MM.1S (cell line): ENCODE data around the gene INPP4B.

ENCODE experiments used
- DNase-seq: peaks from one replicate; pipeline ENCODE4 v3.0.0-alpha.2; 2015
- H2AFZ ChIP-seq: fragments of 300-600 bp; sonication (generic); 2 replicates; pipeline ENCODE4 v1.6.0; 2016; ENCODE audit warnings: antibody characterized with exemption, low read length
- H3F3A ChIP-seq: fragments of 300-600 bp; sonication (generic); 2 replicates; pipeline ENCODE4 v1.6.1; 2016; ENCODE audit warnings: mild to moderate bottlenecking, antibody characterized with exemption, low read length, moderate library complexity, mixed read lengths; ENCODE audit not compliant: insufficient read depth
- H3K27ac ChIP-seq: fragments of 300-600 bp; sonication (generic); 2 replicates; pipeline ENCODE4 v1.5.1; 2016; ENCODE audit warnings: mild to moderate bottlenecking, low read length
- H3K27me3 ChIP-seq: fragments of 300-600 bp; sonication (generic); replicated peaks from 2 replicates; pipeline ENCODE4 v1.6.0; 2016; ENCODE audit warnings: low read length; ENCODE audit not compliant: insufficient read depth
- H3K36me3 ChIP-seq: fragments of 300-600 bp; sonication (generic); replicated peaks from 2 replicates; pipeline ENCODE4 v1.6.1; 2016; ENCODE audit warnings: mild to moderate bottlenecking, low read length, mixed read lengths; ENCODE audit not compliant: insufficient read depth
- H3K4me1 ChIP-seq: fragments of 300-600 bp; sonication (generic); 2 replicates; pipeline ENCODE4 v1.6.1; 2016; ENCODE audit warnings: low read length, mixed read lengths
- H3K4me2 ChIP-seq: fragments of 300-600 bp; sonication (generic); 2 replicates; pipeline ENCODE4 v1.6.0; 2016; ENCODE audit warnings: low read depth, low read length
- H3K4me3 ChIP-seq: fragments of 300-600 bp; sonication (generic); 2 replicates; pipeline ENCODE4 v1.5.1; 2016; ENCODE audit warnings: low read length, mixed read lengths
- H3K79me2 ChIP-seq: fragments of 300-600 bp; sonication (generic); 2 replicates; pipeline ENCODE4 v1.6.1; 2016; ENCODE audit warnings: mixed run types, low read length, mixed read lengths
- H3K9ac ChIP-seq: fragments of 300-600 bp; sonication (generic); 2 replicates; pipeline ENCODE4 v1.6.1; 2016; ENCODE audit warnings: low read length, mixed read lengths
- H3K9me2 ChIP-seq: fragments of 300-600 bp; sonication (generic); replicated peaks from 2 replicates; pipeline ENCODE4 v1.6.1; 2016; ENCODE audit warnings: mild to moderate bottlenecking, low read length, mixed read lengths; ENCODE audit not compliant: insufficient read depth
- H3K9me3 ChIP-seq: fragments of 300-600 bp; sonication (generic); replicated peaks from 2 replicates; pipeline ENCODE4 v1.6.1; 2016; ENCODE audit warnings: mild to moderate bottlenecking, low read length, mixed read lengths; ENCODE audit not compliant: insufficient read depth
- H4K20me1 ChIP-seq: fragments of 300-600 bp; sonication (generic); 2 replicates; pipeline ENCODE4 v1.6.1; 2016; ENCODE audit warnings: mild to moderate bottlenecking, low read length, moderate library complexity, mixed read lengths; ENCODE audit not compliant: insufficient read depth
- EZH2 ChIP-seq: fragments of 300-600 bp; sonication (generic); optimal IDR thresholded peaks from 2 replicates; pipeline ENCODE3; 2017; ENCODE audit warnings: low read depth, mild to moderate bottlenecking, antibody characterized with exemption, low read length, mixed read lengths
- EZH2phosphoT487 ChIP-seq: fragments of 300-600 bp; sonication (generic); IDR thresholded peaks from 2 replicates; pipeline ENCODE4 v1.6.1; 2018; ENCODE audit warnings: antibody characterized with exemption, low read length
- TF ChIP-seq, protein P1 (sequence below): fragments of 300-600 bp; sonication (generic); IDR thresholded peaks from 2 replicates; pipeline ENCODE4 v1.5.1; 2016; ENCODE audit warnings: antibody characterized with exemption, low read length, mixed read lengths

Gene INPP4B

DNA sequence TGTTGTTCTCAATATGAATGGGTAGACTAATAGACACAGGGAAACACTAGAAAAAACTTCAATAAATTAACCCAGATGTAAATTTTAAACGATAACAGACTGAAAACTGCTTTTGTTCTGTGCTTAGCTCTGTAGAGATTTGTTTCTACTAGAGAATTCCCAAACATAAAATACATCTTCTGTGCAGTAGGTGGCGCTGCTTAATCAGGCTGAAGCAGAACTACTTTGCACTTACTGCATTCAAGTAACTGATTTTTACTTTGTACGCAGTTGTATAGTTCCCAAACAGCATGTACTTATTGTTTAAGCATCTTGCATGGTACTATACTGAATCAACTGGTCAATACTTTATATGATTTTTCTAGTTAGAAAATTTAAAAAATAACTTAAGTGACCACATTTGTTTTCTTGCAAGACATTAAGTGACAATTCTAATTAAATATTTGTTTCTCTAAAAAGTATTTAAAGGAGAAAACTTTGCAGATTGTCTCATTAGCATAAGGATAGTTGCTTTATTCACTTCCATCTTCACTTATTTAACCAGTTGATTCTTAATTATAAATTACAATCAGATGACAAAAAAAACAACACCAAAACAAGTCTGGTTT is 719.1 kb downstream of the INPP4B start:
- Histone ChIP-seq H3K9me3 (no peaks in the 10 kb centered on the region), H3F3A (no peaks in the 10 kb centered on the region), H4K20me1 (no peaks in the 10 kb centered on the region), H3K79me2 (no peaks in the 10 kb centered on the region), H3K27me3 (no peaks in the 10 kb centered on the region), H3K4me2 (no peak overlapping the region), H3K4me3 (no peak overlapping the region), H3K4me1 (no peaks in the 10 kb centered on the region), H3K9me2 (no peaks in the 10 kb centered on the region), H3K36me3 (no peaks in the 10 kb centered on the region), H3K27ac (no peak overlapping the region), H2AFZ (no peak overlapping the region), H3K9ac (no peak overlapping the region)
- TF ChIP-seq, protein P1, sequence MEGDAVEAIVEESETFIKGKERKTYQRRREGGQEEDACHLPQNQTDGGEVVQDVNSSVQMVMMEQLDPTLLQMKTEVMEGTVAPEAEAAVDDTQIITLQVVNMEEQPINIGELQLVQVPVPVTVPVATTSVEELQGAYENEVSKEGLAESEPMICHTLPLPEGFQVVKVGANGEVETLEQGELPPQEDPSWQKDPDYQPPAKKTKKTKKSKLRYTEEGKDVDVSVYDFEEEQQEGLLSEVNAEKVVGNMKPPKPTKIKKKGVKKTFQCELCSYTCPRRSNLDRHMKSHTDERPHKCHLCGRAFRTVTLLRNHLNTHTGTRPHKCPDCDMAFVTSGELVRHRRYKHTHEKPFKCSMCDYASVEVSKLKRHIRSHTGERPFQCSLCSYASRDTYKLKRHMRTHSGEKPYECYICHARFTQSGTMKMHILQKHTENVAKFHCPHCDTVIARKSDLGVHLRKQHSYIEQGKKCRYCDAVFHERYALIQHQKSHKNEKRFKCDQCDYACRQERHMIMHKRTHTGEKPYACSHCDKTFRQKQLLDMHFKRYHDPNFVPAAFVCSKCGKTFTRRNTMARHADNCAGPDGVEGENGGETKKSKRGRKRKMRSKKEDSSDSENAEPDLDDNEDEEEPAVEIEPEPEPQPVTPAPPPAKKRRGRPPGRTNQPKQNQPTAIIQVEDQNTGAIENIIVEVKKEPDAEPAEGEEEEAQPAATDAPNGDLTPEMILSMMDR, result peak; percentile 79
- no peak for TF ChIP-seq EZH2phosphoT487
- TF ChIP-seq EZH2, result no peak
- DNase-seq, result peak; percentile 79

DNA sequence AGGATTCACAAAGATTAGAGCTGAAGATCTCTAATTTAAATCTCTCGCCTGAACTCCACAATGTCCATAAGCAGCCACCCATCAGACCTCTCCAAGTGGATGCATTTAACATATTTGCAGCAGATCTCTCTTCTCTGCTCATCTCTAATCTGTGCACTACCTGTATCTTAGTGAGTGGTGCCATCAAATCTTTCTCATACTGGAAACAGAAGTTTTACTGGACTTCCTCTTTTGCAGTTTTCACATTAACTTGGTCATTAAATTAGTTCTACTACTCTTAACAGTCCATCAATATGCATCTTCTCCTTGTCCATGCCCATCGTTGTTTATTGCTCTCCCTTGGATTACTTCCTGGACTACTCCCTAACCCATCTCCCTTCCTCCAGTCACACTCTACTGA is 721.2 kb downstream of the INPP4B start:
- no peaks in the 10 kb centered on the region for H4K20me1 ChIP-seq
- TF ChIP-seq EZH2phosphoT487 (no peak), EZH2 (no peak)
- TF ChIP-seq, protein P1, result no peak

DNA sequence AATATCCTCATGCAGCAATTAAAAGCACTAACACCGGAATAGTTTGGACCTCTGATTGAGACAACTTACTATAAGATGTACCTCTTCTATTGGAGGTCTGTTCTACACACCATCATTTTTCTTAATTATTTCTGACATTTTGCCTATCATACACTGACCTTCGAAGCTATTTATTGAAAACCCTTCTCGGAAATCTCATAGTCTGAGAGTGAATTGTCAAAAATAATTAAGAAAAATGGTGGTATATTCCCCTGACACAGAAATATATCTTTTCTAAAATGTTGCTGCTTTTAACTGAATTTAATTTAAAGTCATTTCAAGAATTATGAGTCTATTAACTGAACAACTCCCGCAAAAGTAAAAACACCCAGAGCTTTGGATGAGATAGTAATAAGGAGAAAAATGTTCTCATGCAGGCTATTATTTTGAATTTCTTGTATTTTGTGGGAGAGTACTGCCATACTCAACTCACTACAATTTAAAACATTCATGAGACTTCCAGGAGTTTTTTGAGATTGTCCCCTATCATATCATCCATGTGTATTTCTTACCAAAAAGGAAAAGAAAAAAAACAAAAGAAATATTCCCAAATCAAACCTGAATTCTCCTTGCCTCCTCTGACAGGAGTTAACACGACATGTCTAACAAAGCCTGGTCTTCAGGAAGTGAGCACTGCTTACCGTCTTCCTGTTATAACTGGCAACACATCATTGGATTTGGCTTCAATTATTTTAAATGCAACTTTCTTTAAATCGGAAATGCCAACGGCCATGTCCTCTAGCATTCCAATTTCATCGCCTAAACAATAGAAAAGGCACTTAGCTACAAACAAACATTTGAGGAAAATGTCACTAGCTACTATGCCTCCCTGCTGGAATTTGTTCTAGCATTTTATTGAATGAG is 724.4 kb downstream of the INPP4B start:
- Histone ChIP-seq H3K9ac (no peak overlapping the region), H2AFZ (no peak overlapping the region), H3K4me1 (no peaks in the 10 kb centered on the region), H3K9me2 (no peaks in the 10 kb centered on the region), H3K4me2 (no peak overlapping the region), H3K4me3 (no peak overlapping the region), H3F3A (no peaks in the 10 kb centered on the region), H3K9me3 (no peaks in the 10 kb centered on the region), H3K27ac (no peak overlapping the region), H3K27me3 (no peaks in the 10 kb centered on the region), H3K36me3 (no peaks in the 10 kb centered on the region), H3K79me2 (no peaks in the 10 kb centered on the region), H4K20me1 (no peaks in the 10 kb centered on the region)
- DNase-seq, result no peak
- TF ChIP-seq EZH2 (no peak), EZH2phosphoT487 (no peak)
- TF ChIP-seq, protein P1, result no peak

More for the DNA sequence above, 721.2 kb downstream of the INPP4B start:
- Histone ChIP-seq H3K79me2 (no peaks in the 10 kb centered on the region), H2AFZ (no peak overlapping the region), H3K4me2 (no peak overlapping the region), H3K27ac (no peak overlapping the region), H3K27me3 (no peaks in the 10 kb centered on the region), H3K4me3 (no peak overlapping the region), H3K9me3 (no peaks in the 10 kb centered on the region), H3K9me2 (no peaks in the 10 kb centered on the region), H3K36me3 (no peaks in the 10 kb centered on the region), H3K4me1 (no peaks in the 10 kb centered on the region), H3F3A (no peaks in the 10 kb centered on the region), H3K9ac (no peak overlapping the region)
- no peak for DNase-seq
